ENCODE results near the gene NGEF.

DNA sequence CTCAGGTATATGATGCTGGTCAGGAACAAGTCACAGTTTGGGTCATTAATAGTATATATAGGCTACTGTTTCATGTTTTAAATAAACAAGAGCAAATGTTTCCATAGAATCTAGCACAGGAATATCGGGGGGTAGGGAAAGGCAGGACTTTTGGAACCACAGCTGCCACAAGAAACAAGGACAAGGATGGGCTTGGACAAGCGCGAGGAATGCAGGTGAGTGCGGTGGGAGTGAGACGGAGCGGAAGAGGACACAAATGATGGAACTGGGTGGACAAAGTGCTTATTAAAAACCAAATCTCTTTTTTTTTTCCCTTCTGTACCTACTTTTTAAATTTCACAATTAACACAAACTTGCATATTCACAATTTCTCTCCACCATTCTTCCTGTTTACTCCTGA lies 93.9 kb downstream of the NGEF start:
- TF ChIP-seq POLR2AphosphoS5 (IDR thresholded peaks at IDR 0.05; ENCODE audit: low read depth, low read length) = no peak
- TF ChIP-seq FOXP2 (optimal IDR thresholded peaks at IDR 0.05; ENCODE audit: borderline replicate concordance, extremely low read depth, extremely low read length, insufficient read depth) = no peak
